K562 (cell line): ENCODE data around the gene HMG20B. TPM values are rescaled to one million over a fixed set of nuclear protein-coding genes. Genes with fewer than 3 reads are reported as not detected.

Experiments
- CHCHD3 ChIP-seq: fragments of 250-450 bp; sonication (Bioruptor Pico); IDR thresholded peaks from 2 replicates; pipeline ENCODE4 v2.1.2; 2022; ENCODE audit warnings: mild to moderate bottlenecking
- FOXA3 ChIP-seq, 2 experiments: fragments of 450-650 bp in 1 of 2; sonication (generic) in 1 of 2; formaldehyde crosslinking; IDR thresholded peaks in 1 of 2; conservative IDR thresholded peaks in 1 of 2; 2 replicates each; pipeline versions ENCODE4 v1.4.0 to v1.8.0; 2020 to 2022; ENCODE audit warnings: mild to moderate bottlenecking in 2 of 2, missing genetic modification reagents in 1 of 2
- GABPA ChIP-seq: fragments of 200-800 bp; sonication (Bioruptor generic); conservative IDR thresholded peaks from 2 replicates; pipeline ENCODE4 v1.6.1; 2016; ENCODE audit warnings: low read depth, missing genetic modification characterization, missing compliant biosample characterization
- HMGN3 ChIP-seq: IDR thresholded peaks from 2 replicates; pipeline ENCODE4 v1.6.1; 2011; ENCODE audit warnings: borderline replicate concordance, low read depth, mild to moderate bottlenecking, mixed read lengths, low read length; ENCODE audit not compliant: insufficient read length; ENCODE audit errors: extremely low read depth
- U2AF1 ChIP-seq: fragments of 200-400 bp; formaldehyde crosslinking; optimal IDR thresholded peaks from 2 replicates; pipeline ENCODE3; 2017; ENCODE audit warnings: mild to moderate bottlenecking, low read depth, low read length, moderate library complexity
- ZBTB7A ChIP-seq: IDR thresholded peaks from 2 replicates; pipeline ENCODE4 v1.6.1; 2011; ENCODE audit warnings: low read depth, mild to moderate bottlenecking, low read length, moderate library complexity, borderline replicate concordance; ENCODE audit not compliant: control insufficient read depth
- ZNF165 ChIP-seq: fragments of 250-450 bp; sonication (Bioruptor Pico); IDR thresholded peaks from 2 replicates; pipeline ENCODE4 v1.4.0; 2020; ENCODE audit warnings: borderline replicate concordance
- polyA plus RNA-seq, 8 experiments: library from polyadenylated mRNA; depleted of rRNA in 4 of 8; stranded (reverse) in 5 of 8; unstranded in 3 of 8; fragments of >200 nt; fragmentation: Nextera tagmentation in 2 of 8; fragmentation: Illumina TruSeq in 1 of 8; extraction: Ambion mirVana in 2 of 8; extraction: Trizol in 1 of 8; gene quantifications; 2 replicates each; pipeline versions ENCODE4 v1.2.1 to v1.2.3, GENCODE V29; 2011 to 2014; ENCODE audit warnings: inconsistent platforms in 1 of 8, missing spikeins in 1 of 8
- total RNA-seq, 7 experiments: library from RNA; depleted of rRNA in 6 of 7; stranded (reverse); fragments of >200 nt in 6 of 7; fragmentation: Illumina TruSeq in 2 of 7; extraction: Trizol in 2 of 7; gene quantifications; 2 replicates each; pipeline versions ENCODE4 v1.2.1 to v1.2.3, GENCODE V29; 2011 to 2021; ENCODE audit warnings: low replicate concordance in 1 of 7
- TF ChIP-seq, protein P1 (sequence below): IDR thresholded peaks from 2 replicates; pipeline ENCODE4 v1.6.1; 2011; ENCODE audit warnings: borderline replicate concordance, low read depth, mild to moderate bottlenecking, moderate library complexity, low read length; ENCODE audit not compliant: insufficient read depth, poor library complexity, severe bottlenecking
- TF ChIP-seq, protein P2 (sequence below): sonication (generic); formaldehyde crosslinking; IDR thresholded peaks from 2 replicates; pipeline ENCODE4 v1.8.1; 2023; ENCODE audit warnings: mild to moderate bottlenecking, missing genetic modification reagents
- TF ChIP-seq, protein P3 (sequence below): fragments of 250-450 bp; sonication (Bioruptor Pico); IDR thresholded peaks from 2 replicates; pipeline ENCODE4 v1.4.0; 2020; ENCODE audit warnings: borderline replicate concordance
- TF ChIP-seq, protein P4 (sequence below): sonication (generic); formaldehyde crosslinking; IDR thresholded peaks from 2 replicates; pipeline ENCODE4 v1.8.0; 2022; ENCODE audit warnings: mild to moderate bottlenecking, missing genetic modification reagents

HMG20B gene
- total and polyA plus RNA-seq, 9 of the 15 experiments (the other 6 are each of a cell fraction or from before 2014, with no cell fraction given), result 0.35 to 172 (median 38.6) TPM

DNA sequence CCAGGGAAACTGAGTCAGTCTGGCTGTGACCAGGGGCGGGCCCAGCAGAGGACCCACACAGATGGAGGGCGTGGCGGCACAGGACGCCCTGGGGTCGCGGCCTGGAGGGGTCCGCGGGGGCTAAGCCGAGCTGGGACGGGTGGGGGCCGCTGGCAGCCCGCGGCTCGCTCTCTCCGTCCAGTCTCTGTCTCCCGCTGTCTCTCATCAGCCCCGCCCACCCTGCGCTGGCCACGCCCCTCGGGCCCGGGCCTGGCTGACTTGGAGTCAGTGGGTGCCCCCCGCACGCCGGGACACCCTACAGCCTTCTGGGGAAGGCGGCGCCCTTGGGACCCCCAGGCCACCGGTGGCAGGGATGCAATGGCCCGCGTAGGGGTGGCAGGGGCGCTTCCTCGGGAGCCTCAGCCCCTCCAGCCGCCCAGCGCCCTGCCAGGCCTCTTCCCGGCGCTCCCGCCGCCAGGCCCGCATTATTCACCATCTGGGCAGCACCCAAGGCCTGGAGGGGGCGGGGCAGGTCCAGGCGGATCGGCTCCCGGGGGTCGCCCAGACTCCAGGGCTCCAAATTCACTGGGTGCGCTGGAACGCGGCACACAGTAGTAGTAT lies 34.0 kb downstream of the HMG20B start, which contains the start of gene TBXA2R (continued):
- TF ChIP-seq CHCHD3 (CRISPR knock-in tag) (no peak), ZBTB7A (peak; percentile 70; the same call in 1 of the 2 replicates), HMGN3 (peak; percentile 37), ZNF165 (CRISPR knock-in tag) (no peak), FOXA3 (CRISPR knock-in tag; conservative IDR thresholded peaks at IDR 0.05 in 1 of 2, IDR thresholded peaks at IDR 0.05 in 1 of 2) (no peak), U2AF1 (no peak), GABPA (tag) (no peak)
- TF ChIP-seq, protein P1, sequence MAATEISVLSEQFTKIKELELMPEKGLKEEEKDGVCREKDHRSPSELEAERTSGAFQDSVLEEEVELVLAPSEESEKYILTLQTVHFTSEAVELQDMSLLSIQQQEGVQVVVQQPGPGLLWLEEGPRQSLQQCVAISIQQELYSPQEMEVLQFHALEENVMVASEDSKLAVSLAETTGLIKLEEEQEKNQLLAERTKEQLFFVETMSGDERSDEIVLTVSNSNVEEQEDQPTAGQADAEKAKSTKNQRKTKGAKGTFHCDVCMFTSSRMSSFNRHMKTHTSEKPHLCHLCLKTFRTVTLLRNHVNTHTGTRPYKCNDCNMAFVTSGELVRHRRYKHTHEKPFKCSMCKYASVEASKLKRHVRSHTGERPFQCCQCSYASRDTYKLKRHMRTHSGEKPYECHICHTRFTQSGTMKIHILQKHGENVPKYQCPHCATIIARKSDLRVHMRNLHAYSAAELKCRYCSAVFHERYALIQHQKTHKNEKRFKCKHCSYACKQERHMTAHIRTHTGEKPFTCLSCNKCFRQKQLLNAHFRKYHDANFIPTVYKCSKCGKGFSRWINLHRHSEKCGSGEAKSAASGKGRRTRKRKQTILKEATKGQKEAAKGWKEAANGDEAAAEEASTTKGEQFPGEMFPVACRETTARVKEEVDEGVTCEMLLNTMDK, result no peak
- TF ChIP-seq, protein P2, sequence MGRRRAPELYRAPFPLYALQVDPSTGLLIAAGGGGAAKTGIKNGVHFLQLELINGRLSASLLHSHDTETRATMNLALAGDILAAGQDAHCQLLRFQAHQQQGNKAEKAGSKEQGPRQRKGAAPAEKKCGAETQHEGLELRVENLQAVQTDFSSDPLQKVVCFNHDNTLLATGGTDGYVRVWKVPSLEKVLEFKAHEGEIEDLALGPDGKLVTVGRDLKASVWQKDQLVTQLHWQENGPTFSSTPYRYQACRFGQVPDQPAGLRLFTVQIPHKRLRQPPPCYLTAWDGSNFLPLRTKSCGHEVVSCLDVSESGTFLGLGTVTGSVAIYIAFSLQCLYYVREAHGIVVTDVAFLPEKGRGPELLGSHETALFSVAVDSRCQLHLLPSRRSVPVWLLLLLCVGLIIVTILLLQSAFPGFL (CRISPR knock-in tag), result no peak
- TF ChIP-seq, protein P3, sequence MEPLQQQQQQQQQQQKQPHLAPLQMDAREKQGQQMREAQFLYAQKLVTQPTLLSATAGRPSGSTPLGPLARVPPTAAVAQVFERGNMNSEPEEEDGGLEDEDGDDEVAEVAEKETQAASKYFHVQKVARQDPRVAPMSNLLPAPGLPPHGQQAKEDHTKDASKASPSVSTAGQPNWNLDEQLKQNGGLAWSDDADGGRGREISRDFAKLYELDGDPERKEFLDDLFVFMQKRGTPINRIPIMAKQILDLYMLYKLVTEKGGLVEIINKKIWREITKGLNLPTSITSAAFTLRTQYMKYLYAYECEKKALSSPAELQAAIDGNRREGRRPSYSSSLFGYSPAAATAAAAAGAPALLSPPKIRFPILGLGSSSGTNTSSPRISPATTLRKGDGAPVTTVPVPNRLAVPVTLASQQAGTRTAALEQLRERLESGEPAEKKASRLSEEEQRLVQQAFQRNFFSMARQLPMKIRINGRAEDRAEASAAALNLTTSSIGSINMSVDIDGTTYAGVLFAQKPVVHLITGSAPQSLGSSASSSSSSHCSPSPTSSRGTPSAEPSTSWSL (CRISPR knock-in tag), result no peak
- TF ChIP-seq, protein P4, sequence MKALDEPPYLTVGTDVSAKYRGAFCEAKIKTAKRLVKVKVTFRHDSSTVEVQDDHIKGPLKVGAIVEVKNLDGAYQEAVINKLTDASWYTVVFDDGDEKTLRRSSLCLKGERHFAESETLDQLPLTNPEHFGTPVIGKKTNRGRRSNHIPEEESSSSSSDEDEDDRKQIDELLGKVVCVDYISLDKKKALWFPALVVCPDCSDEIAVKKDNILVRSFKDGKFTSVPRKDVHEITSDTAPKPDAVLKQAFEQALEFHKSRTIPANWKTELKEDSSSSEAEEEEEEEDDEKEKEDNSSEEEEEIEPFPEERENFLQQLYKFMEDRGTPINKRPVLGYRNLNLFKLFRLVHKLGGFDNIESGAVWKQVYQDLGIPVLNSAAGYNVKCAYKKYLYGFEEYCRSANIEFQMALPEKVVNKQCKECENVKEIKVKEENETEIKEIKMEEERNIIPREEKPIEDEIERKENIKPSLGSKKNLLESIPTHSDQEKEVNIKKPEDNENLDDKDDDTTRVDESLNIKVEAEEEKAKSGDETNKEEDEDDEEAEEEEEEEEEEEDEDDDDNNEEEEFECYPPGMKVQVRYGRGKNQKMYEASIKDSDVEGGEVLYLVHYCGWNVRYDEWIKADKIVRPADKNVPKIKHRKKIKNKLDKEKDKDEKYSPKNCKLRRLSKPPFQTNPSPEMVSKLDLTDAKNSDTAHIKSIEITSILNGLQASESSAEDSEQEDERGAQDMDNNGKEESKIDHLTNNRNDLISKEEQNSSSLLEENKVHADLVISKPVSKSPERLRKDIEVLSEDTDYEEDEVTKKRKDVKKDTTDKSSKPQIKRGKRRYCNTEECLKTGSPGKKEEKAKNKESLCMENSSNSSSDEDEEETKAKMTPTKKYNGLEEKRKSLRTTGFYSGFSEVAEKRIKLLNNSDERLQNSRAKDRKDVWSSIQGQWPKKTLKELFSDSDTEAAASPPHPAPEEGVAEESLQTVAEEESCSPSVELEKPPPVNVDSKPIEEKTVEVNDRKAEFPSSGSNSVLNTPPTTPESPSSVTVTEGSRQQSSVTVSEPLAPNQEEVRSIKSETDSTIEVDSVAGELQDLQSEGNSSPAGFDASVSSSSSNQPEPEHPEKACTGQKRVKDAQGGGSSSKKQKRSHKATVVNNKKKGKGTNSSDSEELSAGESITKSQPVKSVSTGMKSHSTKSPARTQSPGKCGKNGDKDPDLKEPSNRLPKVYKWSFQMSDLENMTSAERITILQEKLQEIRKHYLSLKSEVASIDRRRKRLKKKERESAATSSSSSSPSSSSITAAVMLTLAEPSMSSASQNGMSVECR (CRISPR knock-in tag), result peak; percentile 65
